DMS79 treated with DMSO at 0.1 percent for 48 hours (cell line): ENCODE results near the gene CTNNBIP1.
A peak's percentile ranks its signal among the peaks of the same experiment; 100 is the strongest.
"Not testable (repeated sequence)": the region's sequence is repeated elsewhere in the genome, so short reads cannot be mapped to it uniquely, and the experiment has no call there.

ENCODE experiments used
- DNase-seq: peaks from one replicate; lab custom pipeline; 2025; lab: John Stamatoyannopoulos, UW

CTNNBIP1 gene

DNA sequence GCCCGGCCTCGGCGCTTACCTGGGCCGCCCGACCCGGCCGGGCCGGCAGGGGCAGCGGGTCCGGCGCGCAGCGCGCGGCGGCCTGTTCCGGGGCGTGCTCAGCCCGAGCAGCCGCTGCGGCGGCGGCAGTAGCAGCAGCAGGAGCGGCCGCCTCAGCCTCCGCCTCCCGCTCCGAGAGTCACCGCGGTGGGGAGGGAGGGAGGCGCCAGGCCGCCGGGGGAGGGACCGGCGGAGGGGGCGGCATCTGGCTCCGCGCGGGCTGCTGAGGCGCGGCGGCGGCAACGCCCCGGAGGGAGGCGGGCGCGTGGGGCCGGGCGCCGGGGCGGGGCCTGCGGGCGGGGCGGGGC lies at the start of gene CTNNBIP1:
TSS of gene CTNNBIP1 (minus strand) at position 194 of the 347 bp plus-strand sequence. CDS start 38,205 bp downstream, outside the sequence.
- no peak for DNase-seq

GRCh38 chr1:9957726-9958125 lies 47.7 kb upstream of the CTNNBIP1 start:
- no peak for DNase-seq

DNA sequence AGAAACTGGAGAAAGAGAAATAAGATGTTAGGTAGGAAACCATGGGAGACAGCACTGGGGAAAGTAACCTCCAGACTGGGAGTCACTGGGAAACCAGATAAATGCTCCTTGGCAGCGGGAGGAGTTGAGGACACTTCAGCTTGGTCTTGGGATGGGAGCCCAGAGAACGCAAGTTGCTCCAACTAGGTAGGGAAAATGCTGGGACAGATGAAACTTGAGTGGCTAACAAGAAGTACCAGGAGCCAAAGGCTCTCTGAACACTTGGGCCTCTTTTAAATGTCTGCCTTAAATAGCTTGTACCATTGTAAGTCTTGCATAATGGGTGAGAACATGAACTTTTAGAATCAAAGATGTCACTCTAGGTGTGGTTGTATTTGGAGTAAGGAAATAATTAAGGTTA lies 36.2 kb upstream of the CTNNBIP1 start:
- no peak for DNase-seq

- peak; percentile 88 for DNase-seq
Measured at GRCh38 chr1:9942939-9943788, 33.1 kb upstream of the CTNNBIP1 start, which contains the start of the genes LZIC and NMNAT1. Gene LZIC, minus strand, starts transcription at chr1:9943391. Its CDS starts 6,772 bp downstream, at chr1:9936619. Gene NMNAT1, plus strand, starts transcription at chr1:9943475. Its CDS starts 28,599 bp downstream, at chr1:9972074.

- peak; percentile 66 for DNase-seq
Measured at GRCh38 chr1:9942399-9942938, 32.4 kb upstream of the CTNNBIP1 start.

- no peak for DNase-seq
Measured at GRCh38 chr1:9929431-9930385, 19.6 kb upstream of the CTNNBIP1 start.

GRCh38 chr1:9927259-9927658 lies 17.2 kb upstream of the CTNNBIP1 start:
- DNase-seq = no peak

DNA sequence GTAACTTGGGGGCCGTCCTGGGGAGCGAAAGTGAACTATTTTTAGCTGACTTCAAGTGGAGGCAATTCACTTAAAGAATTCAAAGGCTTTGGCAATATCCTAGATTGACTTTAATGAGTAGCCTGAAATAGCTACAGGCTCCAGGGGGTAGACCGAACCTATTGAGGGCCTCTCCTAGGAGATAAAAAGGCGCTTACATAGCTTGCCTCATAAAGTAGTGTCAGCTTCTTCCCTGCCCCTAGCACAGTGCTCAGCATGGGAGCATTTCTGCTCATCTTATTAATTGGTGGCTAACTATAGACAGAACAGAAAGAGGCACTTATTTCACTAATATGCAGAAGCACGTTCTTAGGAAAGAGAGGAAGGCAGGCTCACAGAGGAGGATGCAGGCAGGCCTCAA lies 12.3 kb upstream of the CTNNBIP1 start:
- DNase-seq = no peak

DNA sequence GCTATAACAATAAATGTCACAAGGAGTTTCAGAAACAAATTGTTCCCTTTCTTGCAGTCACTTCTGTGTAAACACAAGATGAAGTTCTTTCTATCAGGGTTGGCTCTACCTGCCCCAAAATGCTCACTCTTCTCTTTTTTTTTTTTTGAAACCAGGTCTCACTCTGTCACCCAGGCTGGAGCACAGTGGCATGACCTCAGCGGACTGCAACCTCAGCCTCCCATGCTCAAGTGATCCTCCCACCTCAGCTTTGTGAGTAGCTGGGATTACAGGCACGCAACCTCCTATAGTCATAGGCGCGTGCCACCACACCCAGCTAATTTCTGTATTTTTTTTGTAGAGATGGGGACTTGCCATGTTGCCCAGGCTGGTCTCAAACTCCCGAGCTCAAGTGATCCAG lies 10.5 kb upstream of the CTNNBIP1 start:
- no peak for DNase-seq

GRCh38 chr1:9917901-9918300 lies 7.8 kb upstream of the CTNNBIP1 start:
- no peak for DNase-seq

DNA sequence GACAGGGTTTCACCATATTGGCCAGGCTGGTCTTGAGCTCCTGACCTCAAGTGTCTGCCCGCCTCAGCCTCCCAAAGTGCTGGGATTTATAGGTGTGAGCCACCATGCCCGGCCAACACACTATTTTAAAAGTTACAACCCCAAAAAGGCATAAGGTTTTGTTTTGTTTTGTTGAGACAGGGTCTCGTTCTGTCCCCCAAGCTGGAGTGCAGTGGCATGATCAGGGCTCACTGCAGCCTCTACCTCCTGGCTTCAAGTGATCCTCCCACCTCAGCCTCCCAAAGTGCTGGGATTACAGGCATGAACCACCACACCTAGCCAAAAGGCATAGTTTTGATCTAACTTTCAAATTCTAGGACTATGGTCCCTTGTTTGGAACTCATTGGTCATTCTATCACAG lies 7.4 kb upstream of the CTNNBIP1 start:
- DNase-seq = not testable (repeated sequence)

- no peak for DNase-seq
Measured at GRCh38 chr1:9916452-9916851, 6.4 kb upstream of the CTNNBIP1 start.

GRCh38 chr1:9914610-9914937 lies 4.5 kb upstream of the CTNNBIP1 start:
- DNase-seq = no peak

DNA sequence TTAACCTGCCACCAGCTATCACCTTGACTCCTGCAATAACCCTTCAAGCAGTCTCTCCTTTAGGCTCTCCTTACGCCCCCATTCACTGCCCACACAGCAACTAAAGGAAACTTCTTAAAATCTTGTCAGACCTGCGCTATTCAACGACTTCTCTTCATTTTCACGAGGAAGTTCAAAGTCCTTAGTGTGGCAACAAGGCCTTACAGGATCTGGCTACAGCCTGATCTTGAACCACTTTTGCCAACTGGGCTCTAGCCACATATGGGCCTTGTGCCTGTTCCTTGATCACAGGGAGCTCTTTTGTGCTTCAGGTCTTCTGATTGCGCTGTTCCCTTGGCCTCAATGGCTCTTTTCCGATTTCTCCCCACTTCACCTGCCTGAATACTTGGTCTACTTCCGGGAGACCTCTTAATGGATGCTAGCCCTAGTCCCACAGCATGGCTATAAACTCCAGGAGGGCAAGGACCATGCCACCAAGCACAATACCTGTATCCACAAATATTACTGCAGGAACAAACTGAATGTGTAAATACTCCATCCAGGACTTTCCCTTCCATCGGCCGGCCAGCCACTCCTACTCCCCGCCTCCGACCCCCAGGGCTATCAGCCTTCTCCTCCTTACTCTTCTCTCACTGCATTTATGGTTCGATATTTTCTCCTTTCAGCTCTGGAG lies 2.3 kb upstream of the CTNNBIP1 start:
- DNase-seq = no peak

DNA sequence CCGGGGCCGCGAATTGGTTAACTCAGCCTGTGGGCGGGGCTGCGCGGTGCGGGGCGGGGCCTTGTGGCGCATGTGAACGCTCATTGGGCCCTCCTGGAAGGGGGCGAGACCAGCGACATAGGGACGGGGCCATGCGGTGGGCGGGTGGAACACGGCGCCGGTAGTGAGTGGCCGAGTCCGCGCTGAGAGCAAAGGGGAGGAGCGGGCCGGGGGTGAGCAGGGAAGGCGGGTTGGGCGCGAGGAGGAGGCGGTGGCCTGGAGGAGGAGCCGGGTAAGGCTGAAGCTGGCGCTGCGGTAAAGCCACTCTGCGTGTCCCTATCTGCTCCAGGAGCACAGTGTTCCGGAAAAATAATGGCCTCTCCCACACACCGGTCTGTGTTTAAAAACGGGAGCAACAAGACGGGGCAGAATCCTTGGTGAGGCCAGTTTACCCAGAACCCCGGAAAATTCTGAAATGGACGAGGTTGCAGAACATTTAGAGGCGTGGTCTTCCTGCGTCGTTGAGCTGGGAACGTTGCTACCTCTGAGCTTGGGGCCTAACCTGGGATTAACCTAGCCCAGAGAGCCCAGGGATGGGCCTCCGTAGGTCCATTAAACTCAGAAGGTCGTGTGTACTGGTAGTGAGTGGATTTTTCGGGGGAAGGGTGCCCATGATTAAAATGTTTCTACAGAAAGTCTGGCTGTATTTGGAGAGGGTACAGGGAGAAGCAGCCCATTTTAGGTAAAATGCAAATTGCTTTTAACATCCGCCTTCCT lies 532 bp upstream of the CTNNBIP1 start:
- peak; percentile 97 for DNase-seq

DNA sequence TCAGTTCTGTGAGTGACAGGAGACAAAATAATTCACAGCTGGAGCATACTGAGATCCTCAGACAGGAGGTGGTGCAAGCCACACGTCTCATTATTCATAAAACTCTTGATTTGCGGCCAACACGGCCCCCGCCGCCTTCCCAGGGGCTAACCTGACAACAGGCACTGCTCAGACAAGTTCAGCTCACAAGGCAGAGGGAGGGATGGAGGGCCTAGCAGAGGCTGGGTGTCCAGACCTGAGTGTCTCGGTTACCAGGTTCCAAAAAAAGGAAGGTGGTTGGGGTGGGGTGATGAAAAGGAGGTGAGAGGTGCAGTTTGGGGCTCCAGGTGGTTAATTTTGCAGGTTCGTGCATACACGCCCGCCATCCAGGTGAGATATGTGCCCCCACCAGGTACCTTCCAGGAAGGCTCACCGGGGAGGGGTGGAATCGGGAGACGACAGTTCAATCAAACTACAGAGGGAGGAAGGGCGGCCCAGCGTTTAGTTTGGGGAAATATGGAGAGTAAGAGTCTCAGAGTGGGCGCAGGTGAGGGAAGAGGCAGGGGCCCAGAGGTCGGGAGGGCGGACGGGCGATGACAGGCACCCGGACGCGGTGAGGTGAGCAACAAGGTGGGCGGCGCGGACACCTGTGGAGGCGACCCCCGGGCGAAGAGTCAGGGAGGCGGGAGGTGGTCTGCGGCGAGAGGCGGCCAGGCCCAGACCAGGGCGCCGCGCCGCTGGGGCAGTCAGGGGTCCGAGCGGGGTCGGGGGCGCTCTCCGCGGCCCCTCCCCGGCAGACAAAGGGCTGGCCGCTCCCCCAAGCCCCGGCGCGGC lies 629 bp downstream of the CTNNBIP1 start:
- peak; percentile 57 for DNase-seq

- DNase-seq = no peak
Measured at GRCh38 chr1:9908871-9909233, 1.2 kb downstream of the CTNNBIP1 start.

GRCh38 chr1:9907441-9907840 lies 2.6 kb downstream of the CTNNBIP1 start:
- no peak for DNase-seq

DNA sequence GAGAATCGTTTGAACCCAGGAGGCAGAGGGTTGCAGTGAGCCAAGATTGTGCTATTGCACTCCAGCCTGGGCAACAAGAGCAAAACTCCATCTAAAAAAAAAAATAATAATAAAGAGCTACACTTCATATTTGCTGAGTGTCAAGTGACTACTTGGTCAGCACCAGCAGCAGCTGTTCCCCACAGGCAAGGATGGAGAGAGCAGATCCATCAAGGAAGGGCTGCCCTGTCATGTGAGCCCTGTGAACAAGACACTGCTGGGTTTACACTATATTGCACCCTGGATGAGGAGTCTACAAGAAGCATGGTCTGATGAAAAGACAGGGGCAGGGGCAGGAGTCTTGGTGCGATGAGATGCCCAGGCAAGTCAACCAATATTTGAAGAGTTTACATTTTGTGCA lies 3.6 kb downstream of the CTNNBIP1 start:
- no peak for DNase-seq

GRCh38 chr1:9905010-9905409 lies 5.1 kb downstream of the CTNNBIP1 start:
- DNase-seq = no peak
